ELF-1 (cell line): ENCODE measurements around the gene TMEM35B.
A peak's percentile ranks its signal among the peaks of the same experiment; 100 is the strongest.
"Not testable (repeated sequence)": the region's sequence is repeated elsewhere in the genome, so short reads cannot be mapped to it uniquely, and the experiment has no call there.

ENCODE experiments used
- DNase-seq: peaks from one replicate; pipeline ENCODE4 v3.0.0-alpha.2; 2016; ENCODE audit warnings: low read depth, low spot score

Gene TMEM35B

DNA sequence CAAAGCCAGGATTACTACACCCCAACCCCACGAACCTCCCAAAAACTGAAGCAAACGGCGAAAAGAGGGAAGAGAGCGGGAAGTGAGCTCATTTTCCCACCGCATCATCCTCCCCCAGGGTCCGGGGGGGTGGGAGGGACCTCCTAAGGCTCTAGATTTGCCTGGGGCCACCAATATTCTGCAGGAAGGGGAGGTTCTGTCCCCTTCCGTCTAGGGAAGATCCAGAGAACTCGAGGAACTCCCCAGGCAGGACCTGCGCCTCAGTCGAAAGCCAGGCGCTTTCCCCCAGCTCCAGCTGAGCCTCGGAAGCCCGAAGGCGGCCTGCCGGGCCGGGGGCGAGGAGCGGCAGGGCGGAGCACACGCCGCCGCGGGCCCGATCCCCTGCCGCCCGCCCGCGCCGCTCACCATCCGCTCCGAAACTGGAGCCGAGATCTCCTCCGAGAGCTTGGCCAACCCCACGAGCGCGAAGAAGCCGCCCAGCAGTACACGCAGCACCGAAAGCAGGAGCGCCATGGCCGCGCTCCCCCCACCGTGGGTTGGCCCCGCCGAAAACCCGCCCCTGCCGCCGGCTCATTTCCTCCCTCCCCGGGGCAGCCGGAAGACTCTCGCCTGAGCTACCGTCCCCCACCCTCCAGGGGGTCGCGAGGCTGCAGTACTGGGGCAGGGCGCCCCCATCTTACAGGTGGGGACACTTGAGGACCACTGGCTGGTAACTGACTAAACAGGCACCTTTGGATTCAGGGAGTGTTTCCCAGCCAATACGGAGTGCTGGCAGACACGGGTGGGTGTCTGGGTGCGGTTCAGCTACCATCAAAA, at the start of gene TMEM35B:
Gene TMEM35B (minus strand): TSS at position 555 of the 816 bp plus-strand sequence. CDS start 42 bp downstream, at position 513.
- DNase-seq = peak; percentile 48

DNA sequence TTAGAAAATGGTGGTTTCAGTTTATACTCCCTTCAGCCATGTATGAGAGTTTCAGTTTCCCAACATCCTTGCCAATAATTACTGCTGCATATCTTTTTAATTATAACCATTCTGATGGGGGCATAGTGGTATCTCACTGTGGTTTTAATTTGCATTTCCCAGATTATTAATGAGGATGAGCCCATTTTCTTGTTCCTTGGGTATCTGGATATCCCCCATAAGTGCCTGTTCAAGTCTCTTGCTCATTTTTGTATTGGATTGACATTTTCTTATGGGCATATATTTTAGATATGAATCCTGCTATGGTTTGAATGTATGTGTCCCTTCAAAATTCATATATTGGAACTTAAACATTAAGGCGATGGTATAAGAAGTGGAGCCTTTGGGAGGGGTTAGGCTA, 48.2 kb upstream of the TMEM35B start:
- no peak for DNase-seq

DNA sequence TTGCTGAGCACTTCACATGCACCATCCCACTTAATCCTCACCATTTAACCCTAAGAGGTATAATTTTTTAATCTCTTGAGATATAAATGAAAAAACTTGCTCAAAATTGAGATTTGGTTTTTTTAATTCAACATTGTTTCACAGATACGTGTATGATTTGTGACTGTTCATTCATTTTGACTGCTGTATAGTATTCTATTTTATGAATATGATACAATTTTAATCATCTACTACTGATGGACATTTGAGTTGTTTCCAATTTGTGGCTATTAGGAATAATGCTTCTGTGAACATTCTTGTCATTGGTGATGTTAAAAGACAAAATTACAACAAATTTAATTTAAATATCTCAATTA, 47.2 kb upstream of the TMEM35B start:
- no peak for DNase-seq

DNA sequence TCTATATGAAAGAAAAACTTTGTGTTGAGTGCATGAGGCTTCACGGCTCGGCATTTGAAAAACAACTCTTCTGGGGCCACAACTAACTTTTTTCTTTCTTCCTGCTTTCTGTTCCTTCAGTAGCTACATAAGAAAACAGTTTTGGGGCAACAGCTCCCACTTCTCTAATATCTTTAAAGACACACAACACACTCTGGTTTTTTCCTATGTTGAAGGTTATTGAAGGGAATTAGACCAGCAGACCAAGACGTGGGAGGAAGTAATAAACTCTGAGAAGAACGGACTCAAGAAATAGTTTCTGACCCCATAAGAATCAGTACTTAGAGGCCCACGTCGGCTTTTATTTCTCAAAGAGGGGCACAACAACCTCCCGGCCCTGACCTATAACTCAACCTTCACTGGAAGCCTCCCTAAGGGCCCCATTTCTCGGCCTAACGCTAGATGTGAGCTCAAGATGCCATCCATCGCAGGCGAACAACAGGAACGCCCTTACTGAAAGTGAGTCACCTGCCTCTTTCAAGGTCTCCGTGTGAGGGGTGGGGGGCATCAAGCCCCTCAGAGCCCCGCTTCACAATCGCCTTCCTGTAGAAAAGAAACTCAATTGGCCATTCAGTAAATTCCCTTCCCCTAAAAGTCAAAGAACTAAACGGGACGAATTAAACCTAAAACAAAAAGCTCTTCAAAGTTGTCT, 45.8 kb upstream of the TMEM35B start:
- DNase-seq = no peak

DNA sequence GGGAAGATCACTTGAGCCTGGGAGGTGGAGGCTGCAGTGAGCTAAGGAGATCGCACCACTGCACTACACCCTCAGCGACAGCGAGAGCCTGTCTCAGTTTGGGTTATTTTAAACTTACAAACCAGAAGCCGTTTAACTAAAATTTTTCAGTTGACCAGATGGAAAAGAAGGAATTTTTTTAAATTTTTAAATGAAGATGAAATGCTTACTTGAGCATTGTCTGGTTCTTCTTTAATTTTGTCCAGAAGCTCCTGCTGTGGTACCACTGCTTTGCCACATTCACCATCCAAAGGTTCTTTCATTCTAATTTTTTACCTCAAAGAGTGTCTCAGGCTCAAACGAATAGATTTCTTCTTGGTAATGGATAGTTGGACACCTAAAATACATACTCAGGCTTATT, 45.2 kb upstream of the TMEM35B start:
- DNase-seq = no peak

DNA sequence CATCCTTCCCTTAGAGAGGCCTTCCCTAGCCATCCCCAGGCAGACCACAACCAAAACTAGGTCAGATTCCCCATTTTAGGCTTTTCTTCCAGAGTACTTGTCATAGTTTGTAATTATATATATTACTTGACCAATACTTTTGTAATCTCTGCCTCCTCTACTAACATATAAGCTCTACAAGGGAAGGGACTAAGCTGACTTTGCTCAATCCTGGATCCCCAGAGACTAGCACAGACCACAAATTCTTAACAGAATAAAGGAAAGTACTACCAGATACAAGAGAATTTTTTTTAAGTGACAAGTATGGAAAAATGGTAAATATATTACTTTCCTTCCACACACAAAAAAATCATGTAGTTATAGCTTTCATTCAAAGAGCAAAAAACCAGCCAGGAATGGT, 44.6 kb upstream of the TMEM35B start:
- no peak for DNase-seq

DNA sequence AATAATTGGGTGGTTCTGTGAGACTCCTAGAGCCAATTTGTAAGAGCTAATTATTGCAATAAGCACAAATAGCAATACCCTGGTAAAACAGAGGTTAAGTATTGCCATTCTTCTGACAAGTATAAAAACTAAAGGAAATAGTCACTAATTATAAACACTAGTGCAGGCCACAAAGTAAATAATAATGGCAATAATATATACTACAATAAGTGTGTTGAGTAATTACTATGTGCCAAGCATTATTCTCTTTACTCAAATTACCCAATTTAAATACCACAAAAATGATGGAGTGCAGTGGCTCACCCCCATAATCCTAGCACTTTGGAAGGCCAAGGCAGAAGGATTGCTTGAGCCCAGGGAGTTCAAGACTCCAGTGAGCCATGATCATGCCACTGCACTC, 31.3 kb upstream of the TMEM35B start:
- no peak for DNase-seq

DNA sequence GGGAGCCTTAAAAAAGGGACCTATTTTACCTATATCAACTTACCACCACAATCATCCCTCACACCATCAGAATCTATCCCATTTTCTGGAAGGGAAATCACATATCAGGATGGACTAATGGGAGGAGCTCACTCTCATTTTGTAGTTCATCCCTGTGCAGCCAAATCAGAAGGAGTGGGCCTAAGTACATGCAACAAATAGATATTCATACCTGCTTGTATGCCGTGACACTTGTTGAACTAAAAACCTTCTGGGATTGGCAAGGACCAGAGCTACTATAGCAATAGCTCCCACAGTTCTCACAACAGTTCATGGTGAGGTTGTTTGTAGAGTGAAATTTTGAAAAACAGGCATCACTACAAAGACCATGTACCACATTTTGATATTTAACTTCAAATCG, 29.3 kb upstream of the TMEM35B start:
- no peak for DNase-seq

DNA sequence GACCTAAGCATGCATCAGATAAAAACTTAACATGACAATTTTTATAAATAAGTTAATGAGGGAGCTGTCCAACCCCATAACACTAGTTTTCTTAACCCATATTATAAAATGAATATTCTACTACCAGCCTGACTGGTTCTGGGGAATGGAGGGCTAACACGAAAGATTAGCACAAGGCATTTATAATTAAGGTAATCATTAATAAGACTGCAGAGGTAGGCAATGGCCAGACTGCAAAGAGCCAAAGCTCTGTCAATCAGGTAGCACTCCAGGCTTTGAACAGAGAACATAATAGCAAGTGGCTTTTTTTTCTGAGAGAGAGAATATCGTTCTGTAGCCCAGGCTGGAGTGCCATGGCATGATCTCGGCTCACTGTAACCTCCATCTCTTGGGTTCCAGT, 20.6 kb upstream of the TMEM35B start:
- DNase-seq = no peak

DNA sequence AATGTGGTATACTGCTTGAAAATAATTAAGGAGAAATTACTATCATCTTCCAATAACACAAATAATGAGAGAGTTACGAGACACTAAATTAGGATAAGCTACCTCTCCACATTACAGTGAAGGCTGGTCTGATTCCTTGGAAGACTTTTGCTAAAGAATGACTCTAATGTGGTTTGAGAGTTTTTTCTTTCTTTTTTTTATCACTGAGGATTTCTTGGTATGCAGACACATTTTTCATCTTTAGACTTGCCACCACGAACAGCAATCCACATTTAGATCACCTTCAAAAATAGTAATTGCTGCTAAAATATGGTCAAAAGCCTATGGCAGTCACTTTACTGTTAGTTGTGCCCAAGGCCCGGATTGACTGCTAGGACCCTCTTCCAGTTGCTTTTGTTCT, 16.6 kb upstream of the TMEM35B start:
- DNase-seq = no peak

DNA sequence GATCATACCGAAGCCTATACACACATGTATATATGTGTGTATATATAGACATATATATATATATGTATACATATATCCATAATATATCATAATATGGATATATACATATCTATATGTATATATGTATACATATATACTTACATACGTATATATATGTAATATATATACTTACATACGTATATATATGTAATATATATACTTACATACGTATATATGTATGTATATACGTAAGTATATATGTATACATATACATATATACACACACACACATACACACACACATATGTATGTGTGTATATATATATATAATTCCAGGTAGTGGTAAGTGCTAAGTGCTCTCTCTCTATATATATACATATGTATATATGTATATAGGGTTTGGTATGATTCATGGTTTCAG, 9.7 kb upstream of the TMEM35B start:
- no peak for DNase-seq

DNA sequence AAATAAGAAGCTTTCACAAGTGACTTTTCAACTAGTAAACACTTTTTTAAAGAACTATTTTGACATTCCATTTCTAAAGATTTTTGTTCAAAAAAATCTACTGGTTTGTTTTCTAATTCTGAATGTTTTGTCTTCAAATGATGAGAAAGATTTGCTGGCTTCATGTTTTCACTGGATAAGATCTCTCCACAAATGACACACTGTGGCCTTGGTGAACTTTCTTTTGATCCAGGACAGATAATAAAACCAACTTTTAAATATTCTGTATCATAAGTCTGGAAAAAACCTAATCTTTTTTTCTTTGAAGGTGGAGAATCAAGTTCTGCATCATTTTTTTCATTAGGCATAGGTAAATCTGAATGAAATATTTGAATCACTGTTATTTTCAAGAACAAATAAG, 3.4 kb upstream of the TMEM35B start:
- no peak for DNase-seq

DNA sequence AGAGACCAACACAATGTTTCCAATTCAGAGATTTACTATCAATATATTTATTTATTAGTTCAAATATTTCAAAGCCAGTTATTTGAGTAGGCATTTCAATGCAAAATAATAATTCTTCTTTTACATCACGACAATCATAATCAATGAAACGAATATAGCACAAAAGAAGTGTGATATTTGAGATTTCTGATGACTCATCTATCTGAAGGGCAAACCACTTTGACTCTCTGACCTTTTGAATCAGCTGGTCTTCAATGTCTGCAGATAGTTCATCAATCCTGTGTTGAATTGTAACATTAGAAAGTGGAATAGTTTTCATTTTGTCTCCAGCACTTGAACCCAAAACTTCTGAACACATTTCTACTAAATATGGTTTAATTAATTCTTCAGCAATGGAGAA, 3.0 kb upstream of the TMEM35B start:
- no peak for DNase-seq

DNA sequence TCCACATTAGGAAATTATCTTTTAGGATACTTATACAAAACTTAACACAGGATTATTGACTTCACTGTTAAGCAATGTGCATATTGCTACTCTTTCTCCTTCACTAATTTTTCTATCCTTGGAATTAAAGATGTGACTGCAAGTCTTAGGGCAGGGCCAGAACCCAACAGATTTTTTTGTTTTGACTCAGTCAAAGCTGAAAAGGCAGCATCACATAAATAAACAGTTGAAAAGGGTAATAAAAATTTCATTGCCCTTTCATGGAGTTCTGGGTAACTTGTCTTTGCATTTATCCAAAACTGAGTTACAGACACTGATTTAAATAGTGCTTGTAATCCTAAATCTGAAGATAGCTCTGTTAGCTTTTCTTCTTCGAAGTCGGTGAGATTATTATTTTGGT, 1.9 kb upstream of the TMEM35B start:
- no peak for DNase-seq

DNA sequence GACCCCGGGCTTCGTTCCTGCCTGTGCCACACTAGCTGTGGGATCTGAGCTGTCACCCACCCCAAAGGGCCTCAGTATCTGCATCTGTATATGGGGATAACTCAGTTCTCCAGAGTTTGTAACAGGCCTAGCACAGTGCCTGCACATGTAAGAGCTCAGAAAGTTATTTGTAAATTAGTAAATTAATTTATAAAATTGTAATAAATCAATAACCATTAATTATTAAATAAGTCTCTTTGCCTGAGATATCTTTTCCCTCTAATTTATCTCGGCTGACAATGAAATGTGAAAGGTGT, 410 bp upstream of the TMEM35B start:
- not testable (repeated sequence) for DNase-seq

DNA sequence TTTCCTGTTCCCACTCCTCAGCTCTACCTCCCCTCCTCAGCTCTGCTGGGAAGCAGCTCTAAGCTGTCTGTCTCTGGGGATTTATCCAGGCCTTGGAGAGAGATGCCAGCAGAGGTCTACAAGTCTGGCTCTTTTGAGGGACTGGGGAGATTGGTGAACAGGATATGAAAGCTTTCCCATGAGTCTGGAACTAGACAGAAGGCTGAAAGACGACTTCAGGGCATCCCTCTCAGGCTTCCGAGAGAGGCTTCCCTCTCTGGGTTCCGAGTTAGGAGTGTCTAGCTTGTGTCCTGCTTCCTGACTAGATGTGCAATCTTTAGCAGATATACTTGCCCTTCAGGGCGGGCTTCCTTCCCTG, 733 bp downstream of the TMEM35B start:
- peak; percentile 28 for DNase-seq

DNA sequence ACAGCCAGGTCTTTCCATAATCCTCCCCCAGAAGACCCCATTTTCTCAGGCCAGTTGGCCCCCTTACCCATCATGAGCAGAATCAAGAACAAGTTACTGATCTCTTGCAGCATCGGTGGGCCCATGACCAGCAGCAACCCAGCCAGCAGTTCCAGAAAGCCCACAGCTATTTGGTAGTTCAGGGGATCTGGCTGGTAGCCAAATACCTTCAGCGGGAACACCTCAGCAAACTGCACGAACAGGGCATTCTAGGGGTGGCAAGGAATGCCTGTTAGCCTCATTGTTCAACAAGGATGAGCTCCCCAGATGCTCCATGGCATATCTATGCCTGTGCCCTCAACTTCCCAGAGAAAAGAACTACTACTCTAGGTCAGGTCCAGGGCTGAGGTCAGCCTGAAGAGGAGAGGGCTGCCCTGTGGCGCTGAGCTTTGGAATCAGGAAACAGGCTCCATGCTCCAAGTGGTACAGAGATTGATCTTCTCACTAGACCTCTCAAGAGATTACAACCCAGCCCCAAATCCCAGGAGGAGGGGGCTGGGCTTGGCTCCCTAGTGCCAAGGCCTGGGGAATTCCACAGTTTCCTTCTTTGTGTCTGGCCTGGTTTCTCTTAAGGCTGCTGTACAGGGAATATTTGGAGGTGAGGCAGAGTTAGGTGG, 1.3 kb downstream of the TMEM35B start:
- DNase-seq = peak; percentile 27

DNA sequence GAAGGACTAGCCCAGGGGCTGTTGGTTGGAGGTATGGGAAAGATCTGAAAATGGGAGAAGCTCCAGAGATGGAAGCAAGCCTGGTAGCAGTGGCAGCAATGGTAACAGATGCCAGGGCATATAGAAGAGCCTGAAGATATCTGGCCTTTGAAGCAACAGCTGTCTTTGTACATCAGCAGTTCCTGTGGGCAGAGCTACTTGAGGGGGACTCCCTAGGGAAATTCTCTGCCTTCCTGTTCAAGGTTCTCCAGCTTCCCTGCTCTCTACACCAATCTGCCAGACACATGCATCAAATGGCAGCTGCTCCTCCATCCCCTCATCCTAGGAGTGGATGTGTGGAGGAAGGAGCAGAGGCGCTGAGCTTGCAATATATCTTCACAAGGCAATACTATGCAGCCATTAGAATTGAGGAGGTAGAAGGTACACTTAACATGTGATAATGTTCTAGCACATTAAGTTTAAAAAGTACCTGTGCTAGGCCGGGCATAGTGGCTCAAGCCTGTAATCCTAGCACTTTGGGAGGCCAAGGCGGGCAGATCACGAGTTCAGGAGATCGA, 2.2 kb downstream of the TMEM35B start:
- DNase-seq = no peak

DNA sequence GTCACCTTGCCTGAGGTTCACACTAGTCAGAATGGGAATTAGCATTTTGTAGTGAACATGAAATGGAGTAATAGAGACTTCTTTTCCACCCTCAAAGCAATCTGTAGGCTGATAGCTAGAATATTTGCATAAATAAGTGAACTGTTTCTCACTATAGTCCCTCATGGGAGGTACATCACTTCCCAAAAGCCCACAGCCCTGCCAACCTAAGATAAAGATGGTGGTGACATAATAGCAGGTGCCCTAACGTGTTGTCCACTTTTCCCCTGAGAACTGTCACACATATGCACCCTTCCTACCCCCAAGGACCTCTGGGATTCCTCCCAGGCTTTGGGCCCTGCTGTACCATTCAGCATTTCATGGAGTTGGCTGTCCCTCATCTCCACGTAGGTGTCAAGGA, 4.4 kb downstream of the TMEM35B start:
- DNase-seq = no peak

DNA sequence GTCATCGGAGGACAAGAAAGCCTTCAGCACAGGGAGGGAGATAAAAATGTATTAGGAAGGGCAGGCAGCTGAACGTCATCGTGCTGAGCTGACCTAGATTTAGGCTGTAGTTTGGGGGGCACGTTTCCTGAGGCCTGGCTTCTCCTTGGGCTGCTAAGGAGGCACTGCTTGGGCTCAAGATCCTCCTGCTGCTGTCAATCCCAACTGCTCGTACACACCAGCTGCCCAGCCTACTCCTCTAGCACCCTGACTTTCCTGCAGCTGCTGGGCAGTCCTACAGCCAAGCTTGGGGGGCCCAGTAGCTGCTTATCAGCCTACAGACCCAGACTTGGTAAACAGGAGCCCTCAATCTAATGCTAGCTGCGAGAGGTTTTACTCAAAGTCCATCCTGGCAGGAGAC, 6.2 kb downstream of the TMEM35B start:
- no peak for DNase-seq

DNA sequence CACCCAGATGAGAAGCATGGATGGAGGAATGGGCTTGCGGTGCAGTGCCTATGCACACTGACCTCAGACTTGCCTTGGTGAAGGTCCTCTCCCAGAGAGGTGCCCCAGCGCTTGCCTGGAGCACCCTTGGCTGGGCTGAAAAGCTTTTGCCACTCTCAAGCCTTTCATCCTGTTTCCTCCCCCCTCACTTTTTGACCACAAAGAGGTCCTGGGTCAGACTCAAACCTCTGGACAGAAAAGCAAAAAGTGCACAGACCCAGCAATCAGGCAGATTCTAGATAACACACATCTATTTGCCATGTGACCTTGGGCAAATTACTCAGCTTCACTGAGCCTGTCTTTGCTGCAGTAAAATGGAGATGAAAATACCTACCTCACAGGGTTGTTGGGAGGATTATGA, 7.3 kb downstream of the TMEM35B start:
- DNase-seq = no peak

DNA sequence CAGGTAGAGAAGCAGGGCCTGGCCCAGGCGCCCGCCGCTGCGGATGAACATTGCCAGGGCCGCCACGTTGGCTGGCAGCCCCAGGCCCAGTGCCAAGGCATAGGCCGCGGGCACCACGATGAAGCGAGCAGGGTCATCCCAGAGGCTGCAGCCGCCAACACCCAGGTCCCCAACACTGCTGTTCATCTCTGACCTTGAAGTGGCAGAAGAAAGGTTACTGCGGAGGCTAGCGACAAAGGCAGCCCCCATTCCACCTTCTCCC, 8.0 kb downstream of the TMEM35B start:
- DNase-seq = no peak
